Spleen (tissue), 7 donors: ENCODE results near the gene ENC1.

ENCODE experiments used
- POLR2A ChIP-seq, 3 donors: fragments of 450-650 bp; IDR thresholded peaks; one replicate each; pipeline ENCODE4 v1.5.1; 2017; ENCODE audit warnings: antibody characterized with exemption in 3 of 3, mild to moderate bottlenecking in 1 of 3
- TF ChIP-seq, protein P1 (sequence below), 11 experiments: fragments of 200-600 bp in 7 of 11; fragments of 450-650 bp in 4 of 11; sonication (generic) in 4 of 11; IDR thresholded peaks in 8 of 11; conservative IDR thresholded peaks in 3 of 11; 1 replicate in 7 of 11; 2 replicates in 4 of 11; pipeline versions ENCODE4 v1.4.0 to v1.8.0; 2016 to 2021; ENCODE audit warnings: antibody characterized with exemption in 11 of 11, inconsistent platforms in 4 of 11, mild to moderate bottlenecking in 1 of 11
- donor health status: DM: no; HTN: no; CAD: no; lungs with moderate emphysema.
- donor health status: DM: no; HTN: no; CAD: no.
- donor health status: DM: no; HTN: no; CAD: no.

DNA sequence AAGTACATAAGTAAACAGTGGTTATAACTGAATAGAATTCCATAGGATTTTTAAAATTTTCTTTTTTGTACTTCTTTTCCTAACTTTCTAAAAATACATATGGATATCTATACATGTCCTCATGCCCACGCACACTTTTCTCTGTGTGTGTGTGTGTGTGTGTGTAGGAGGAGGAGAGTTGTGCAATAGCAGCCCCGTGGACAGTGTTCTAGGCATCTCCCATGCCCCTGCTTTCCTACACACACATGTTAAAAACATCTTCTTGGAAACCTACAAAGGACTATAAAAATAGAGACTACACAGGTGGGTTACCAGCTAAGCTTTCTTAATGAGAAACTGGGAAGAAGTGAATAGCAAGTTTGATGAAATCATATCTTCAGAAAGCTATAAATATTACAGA is 24.7 kb upstream of the ENC1 start:
- no peak for TF ChIP-seq POLR2A (IDR thresholded peaks at IDR 0.05)
- TF ChIP-seq, protein P1, sequence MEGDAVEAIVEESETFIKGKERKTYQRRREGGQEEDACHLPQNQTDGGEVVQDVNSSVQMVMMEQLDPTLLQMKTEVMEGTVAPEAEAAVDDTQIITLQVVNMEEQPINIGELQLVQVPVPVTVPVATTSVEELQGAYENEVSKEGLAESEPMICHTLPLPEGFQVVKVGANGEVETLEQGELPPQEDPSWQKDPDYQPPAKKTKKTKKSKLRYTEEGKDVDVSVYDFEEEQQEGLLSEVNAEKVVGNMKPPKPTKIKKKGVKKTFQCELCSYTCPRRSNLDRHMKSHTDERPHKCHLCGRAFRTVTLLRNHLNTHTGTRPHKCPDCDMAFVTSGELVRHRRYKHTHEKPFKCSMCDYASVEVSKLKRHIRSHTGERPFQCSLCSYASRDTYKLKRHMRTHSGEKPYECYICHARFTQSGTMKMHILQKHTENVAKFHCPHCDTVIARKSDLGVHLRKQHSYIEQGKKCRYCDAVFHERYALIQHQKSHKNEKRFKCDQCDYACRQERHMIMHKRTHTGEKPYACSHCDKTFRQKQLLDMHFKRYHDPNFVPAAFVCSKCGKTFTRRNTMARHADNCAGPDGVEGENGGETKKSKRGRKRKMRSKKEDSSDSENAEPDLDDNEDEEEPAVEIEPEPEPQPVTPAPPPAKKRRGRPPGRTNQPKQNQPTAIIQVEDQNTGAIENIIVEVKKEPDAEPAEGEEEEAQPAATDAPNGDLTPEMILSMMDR (IDR thresholded peaks at IDR 0.05 in 8 of 11, conservative IDR thresholded peaks at IDR 0.05 in 3 of 11) = no peak
